ENCODE results near the gene CELA2A.

The CELA2A gene

GRCh38 chr1:15414445-15414983 lies 42.0 kb upstream of the CELA2A start:
- no peak for TF ChIP-seq CTCF (IDR thresholded peaks at IDR 0.05)
- Histone ChIP-seq H3K4me1 (peaks cover 0 to 43% (median 24%) of the 10 kb centered on the region in 4 donors), H3K4me3 (no peak overlapping the region), H3K36me3 (peaks cover 0 to 9% (median 6%) of the 10 kb centered on the region in 3 donors), H3K9me3 (no peaks in the 10 kb centered on the region), H3K27ac (no peak overlapping the region), H3K27me3 (no peaks in the 10 kb centered on the region)
- DNase-seq, result no peak
- intact Hi-C loops (cut with DNase I; ENCODE audit: low total_unique reads), result loop anchor here (5.0 kb wide), 1 partner anchor 87 kb away; no protein-coding TSS in a partner anchor

GRCh38 chr1:15417059-15417934 lies 39.2 kb upstream of the CELA2A start:
- H3K36me3 ChIP-seq, result peaks cover 0 to 9% (median 6%) of the 10 kb centered on the region in 3 donors
- H3K27me3 ChIP-seq, result no peaks in the 10 kb centered on the region
- H3K9me3 ChIP-seq, result no peaks in the 10 kb centered on the region
- DNase-seq, result peak in 1 of 2 donors; percentile 54
- no peak overlapping the region for H3K27ac ChIP-seq
- intact Hi-C loops (cut with DNase I; ENCODE audit: low total_unique reads), result no loop called here
- no peak for TF ChIP-seq CTCF (IDR thresholded peaks at IDR 0.05)
- no peak overlapping the region for H3K4me3 ChIP-seq
- peaks cover 0 to 23% (median 4%) of the 10 kb centered on the region in 4 donors for H3K4me1 ChIP-seq

GRCh38 chr1:15418806-15419515 lies 37.6 kb upstream of the CELA2A start:
- Histone ChIP-seq H3K4me3 (no peak overlapping the region), H3K36me3 (peaks cover 0 to 5% (median 5%) of the 10 kb centered on the region in 3 donors), H3K27me3 (no peaks in the 10 kb centered on the region), H3K9me3 (no peaks in the 10 kb centered on the region), H3K27ac (no peak overlapping the region), H3K4me1 (peaks cover 0 to 13% (median 3%) of the 10 kb centered on the region in 4 donors)
- intact Hi-C loops (cut with DNase I; ENCODE audit: low total_unique reads), result no loop called here
- no peak for TF ChIP-seq CTCF (IDR thresholded peaks at IDR 0.05)
- DNase-seq, result no peak

- intact Hi-C loops (cut with DNase I; ENCODE audit: low total_unique reads), result no loop called here
- H3K4me1 ChIP-seq, result peaks cover 0 to 9% (median 1%) of the 10 kb centered on the region in 4 donors
- no peaks in the 10 kb centered on the region for H3K27me3 ChIP-seq
- H3K4me3 ChIP-seq, result no peak overlapping the region
- peaks cover 0 to 10% (median 6%) of the 10 kb centered on the region in 3 donors for H3K36me3 ChIP-seq
- no peak overlapping the region for H3K27ac ChIP-seq
- no peak for DNase-seq
- no peak for TF ChIP-seq CTCF (IDR thresholded peaks at IDR 0.05)
- no peaks in the 10 kb centered on the region for H3K9me3 ChIP-seq
Observed at GRCh38 chr1:15420853-15421465, 35.6 kb upstream of the CELA2A start.

GRCh38 chr1:15422871-15423270 lies 33.7 kb upstream of the CELA2A start:
- TF ChIP-seq CTCF (IDR thresholded peaks at IDR 0.05), result no peak
- Histone ChIP-seq H3K9me3 (no peaks in the 10 kb centered on the region), H3K27me3 (no peaks in the 10 kb centered on the region), H3K4me1 (peaks cover 0 to 5% (median 0%) of the 10 kb centered on the region in 4 donors), H3K36me3 (peaks cover 0 to 27% (median 25%) of the 10 kb centered on the region in 3 donors), H3K4me3 (no peak overlapping the region), H3K27ac (no peak overlapping the region)
- DNase-seq, result no peak
- intact Hi-C loops (cut with DNase I; ENCODE audit: low total_unique reads), result no loop called here

Data from tibial artery (tissue), 4 donors.